Measurements from ENCODE around the gene DNAJC5. TPM values are rescaled to one million over a fixed set of nuclear protein-coding genes. Genes with fewer than 3 reads are reported as not detected.

Gene DNAJC5
- total and polyA plus RNA-seq, 2 donors (not counting 1 experiment from before 2014, with no cell fraction given): 12.2 to 33.3 TPM

DNA sequence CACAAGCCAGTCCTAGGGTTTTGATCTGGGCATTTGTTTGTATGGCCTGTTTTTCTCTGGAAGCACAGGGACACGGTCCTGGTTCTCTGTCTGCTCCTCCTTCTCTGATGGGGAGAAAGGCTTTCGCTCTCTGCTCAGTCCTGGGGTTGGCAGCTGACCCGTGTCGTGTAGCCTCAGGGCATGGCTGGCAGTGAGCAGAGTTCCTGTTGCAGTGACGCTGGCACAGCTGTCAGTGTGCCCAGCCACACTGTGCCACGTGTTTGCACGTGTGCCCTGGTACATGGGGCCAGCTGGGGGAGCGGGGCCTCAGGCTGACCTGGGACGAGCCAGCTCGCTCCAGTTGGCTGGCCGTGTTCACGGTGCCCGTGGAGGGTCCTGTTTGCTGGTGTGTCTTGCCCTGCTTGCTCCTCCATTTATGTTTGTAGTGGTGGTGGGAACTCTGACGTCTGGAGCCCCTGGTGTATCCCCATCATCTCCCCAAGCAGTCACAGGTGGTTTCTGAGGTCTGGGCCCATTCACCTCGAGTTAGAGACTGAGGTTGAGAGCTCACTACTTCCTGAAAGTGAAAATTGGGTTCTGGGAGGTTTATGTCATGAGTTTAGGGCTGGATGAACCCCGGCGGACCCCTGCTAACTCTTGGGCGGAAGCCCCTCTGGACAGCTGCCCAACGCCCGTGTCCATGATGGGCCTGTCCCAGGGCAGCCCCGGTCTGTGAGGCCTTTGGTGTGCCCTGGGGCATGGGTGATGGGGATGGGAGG is 10.2 kb upstream of the DNAJC5 start:
- ChIA-PET POLR2A (no interaction called here), CTCF (no interaction called here)
- WGBS (ENCODE audit: insufficient coverage): 89% methylated on average over 20 of the region's 21 CpGs
- Histone ChIP-seq H3K4me1 (ENCODE audit: control insufficient read depth in 2 of 2, insufficient read depth in 2 of 2, low read length in 2 of 2) (no peaks in the 10 kb centered on the region), H4K20me1 (ENCODE audit: control insufficient read depth, insufficient read depth, low read length, poor library complexity, severe bottlenecking) (peaks cover 62% of the 10 kb centered on the region), H3K79me2 (ENCODE audit: control insufficient read depth, insufficient read depth, low read length) (peaks cover 40% of the 10 kb centered on the region), H3K4me2 (replicated peaks; ENCODE audit: low read depth, low read length, poor library complexity, severe bottlenecking) (no peak overlapping the region), H3K9me3 (ENCODE audit: control extremely low read depth in 1 of 3, control insufficient read depth in 2 of 3, insufficient read depth in 1 of 3, low read length in 2 of 3) (no peaks in the 10 kb centered on the region), H3K36me3 (replicated peaks in 1 of 2; ENCODE audit: control extremely low read depth in 1 of 2, control insufficient read depth in 1 of 2, extremely low read depth in 1 of 2, insufficient read depth in 2 of 2, low read length in 1 of 2) (peaks cover 11 to 47% of the 10 kb centered on the region in 2 experiments), H3K27ac (ENCODE audit: low read length in 2 of 2) (no peak overlapping the region), H3K27me3 (replicated peaks in 1 of 4; ENCODE audit: control extremely low read depth in 1 of 4, control insufficient read depth in 3 of 4, insufficient read depth in 4 of 4, low read length in 3 of 4) (no peaks in the 10 kb centered on the region), H3K4me3 (ENCODE audit: control extremely low read depth in 1 of 5, extremely low read depth in 1 of 5, insufficient read depth in 1 of 5, low read depth in 2 of 5, low read length in 4 of 5) (no peak overlapping the region), H3K9ac (ENCODE audit: low read length) (no peak overlapping the region), H2AFZ (ENCODE audit: insufficient read depth, low read depth, low read length, poor library complexity, severe bottlenecking) (no peak overlapping the region)
- H3K27me3 Mint-ChIP-seq: no peaks in the 10 kb centered on the region
- intact Hi-C loops (cut with micrococcal nuclease): no loop called here
- H3K4me3 Mint-ChIP-seq: no peak overlapping the region
- H3K4me1 Mint-ChIP-seq: no peaks in the 10 kb centered on the region
- TF ChIP-seq, protein P1, sequence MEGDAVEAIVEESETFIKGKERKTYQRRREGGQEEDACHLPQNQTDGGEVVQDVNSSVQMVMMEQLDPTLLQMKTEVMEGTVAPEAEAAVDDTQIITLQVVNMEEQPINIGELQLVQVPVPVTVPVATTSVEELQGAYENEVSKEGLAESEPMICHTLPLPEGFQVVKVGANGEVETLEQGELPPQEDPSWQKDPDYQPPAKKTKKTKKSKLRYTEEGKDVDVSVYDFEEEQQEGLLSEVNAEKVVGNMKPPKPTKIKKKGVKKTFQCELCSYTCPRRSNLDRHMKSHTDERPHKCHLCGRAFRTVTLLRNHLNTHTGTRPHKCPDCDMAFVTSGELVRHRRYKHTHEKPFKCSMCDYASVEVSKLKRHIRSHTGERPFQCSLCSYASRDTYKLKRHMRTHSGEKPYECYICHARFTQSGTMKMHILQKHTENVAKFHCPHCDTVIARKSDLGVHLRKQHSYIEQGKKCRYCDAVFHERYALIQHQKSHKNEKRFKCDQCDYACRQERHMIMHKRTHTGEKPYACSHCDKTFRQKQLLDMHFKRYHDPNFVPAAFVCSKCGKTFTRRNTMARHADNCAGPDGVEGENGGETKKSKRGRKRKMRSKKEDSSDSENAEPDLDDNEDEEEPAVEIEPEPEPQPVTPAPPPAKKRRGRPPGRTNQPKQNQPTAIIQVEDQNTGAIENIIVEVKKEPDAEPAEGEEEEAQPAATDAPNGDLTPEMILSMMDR (IDR thresholded peaks at IDR 0.05): no peak
- TF ChIP-seq EZH2 (IDR thresholded peaks at IDR 0.05; ENCODE audit: borderline replicate concordance, insufficient read depth, low read depth, low read length, poor library complexity, severe bottlenecking): no peak
- H3K27ac Mint-ChIP-seq: no peak overlapping the region
- no peak for DNase-seq
- ATAC-seq (ENCODE audit: low read depth): no peak
- H3K9me3 Mint-ChIP-seq (ENCODE audit: insufficient read depth): no peaks in the 10 kb centered on the region

DNA sequence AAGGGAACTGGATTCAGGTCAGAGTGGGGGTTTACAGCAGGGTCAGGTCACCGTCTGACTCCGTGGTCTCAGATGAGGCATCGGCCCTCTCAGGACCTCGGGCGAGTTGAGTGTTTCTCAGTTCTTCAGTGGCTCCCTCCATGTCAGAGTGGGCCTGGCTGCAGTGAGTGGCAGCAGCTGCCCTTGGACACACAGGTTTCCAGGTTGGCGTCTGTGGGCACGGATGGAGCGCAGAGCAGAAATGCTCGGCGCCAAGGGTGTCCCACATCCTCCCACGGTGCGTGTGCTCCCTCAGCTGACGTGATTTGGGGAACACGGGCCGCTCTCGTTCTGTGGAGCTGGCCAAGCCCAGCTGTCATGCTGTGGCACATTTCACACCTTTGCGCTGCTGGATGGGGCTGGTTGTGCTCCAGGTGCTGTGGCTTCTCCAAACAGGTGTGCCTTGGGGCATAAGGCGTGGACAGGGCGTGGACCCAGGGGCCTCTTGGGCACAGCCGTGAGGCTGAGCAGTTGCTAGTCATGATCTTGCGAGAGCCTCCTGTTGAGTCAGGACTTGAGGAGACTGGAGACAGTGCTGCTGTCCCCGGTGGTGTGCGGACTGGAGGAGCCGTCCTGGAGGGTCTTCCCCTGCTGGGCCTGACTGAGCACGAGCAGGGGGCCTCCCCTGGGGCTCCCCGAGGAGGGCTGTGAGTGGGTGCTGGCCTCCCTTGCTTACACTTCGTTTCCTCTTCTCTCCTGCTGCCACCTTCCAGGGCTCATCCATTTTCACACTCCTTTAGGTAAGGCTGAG is 9.5 kb upstream of the DNAJC5 start:
- Histone ChIP-seq H3K4me3 (ENCODE audit: control extremely low read depth in 1 of 5, extremely low read depth in 1 of 5, insufficient read depth in 1 of 5, low read depth in 2 of 5, low read length in 4 of 5) (no peak overlapping the region), H3K27ac (ENCODE audit: low read length in 2 of 2) (no peak overlapping the region), H3K9me3 (ENCODE audit: control extremely low read depth in 1 of 3, control insufficient read depth in 2 of 3, insufficient read depth in 1 of 3, low read length in 2 of 3) (no peaks in the 10 kb centered on the region), H3K27me3 (replicated peaks in 1 of 4; ENCODE audit: control extremely low read depth in 1 of 4, control insufficient read depth in 3 of 4, insufficient read depth in 4 of 4, low read length in 3 of 4) (no peaks in the 10 kb centered on the region), H3K36me3 (replicated peaks in 1 of 2; ENCODE audit: control extremely low read depth in 1 of 2, control insufficient read depth in 1 of 2, extremely low read depth in 1 of 2, insufficient read depth in 2 of 2, low read length in 1 of 2) (peaks cover 11 to 54% of the 10 kb centered on the region in 2 experiments), H3K4me1 (ENCODE audit: control insufficient read depth in 2 of 2, insufficient read depth in 2 of 2, low read length in 2 of 2) (no peaks in the 10 kb centered on the region), H4K20me1 (ENCODE audit: control insufficient read depth, insufficient read depth, low read length, poor library complexity, severe bottlenecking) (peaks cover 62% of the 10 kb centered on the region), H3K4me2 (replicated peaks; ENCODE audit: low read depth, low read length, poor library complexity, severe bottlenecking) (no peak overlapping the region), H3K79me2 (ENCODE audit: control insufficient read depth, insufficient read depth, low read length) (peaks cover 40% of the 10 kb centered on the region), H2AFZ (ENCODE audit: insufficient read depth, low read depth, low read length, poor library complexity, severe bottlenecking) (no peak overlapping the region), H3K9ac (ENCODE audit: low read length) (no peak overlapping the region)
- no peak for ATAC-seq (ENCODE audit: low read depth)
- H3K4me1 Mint-ChIP-seq: no peaks in the 10 kb centered on the region
- H3K4me3 Mint-ChIP-seq: no peak overlapping the region
- TF ChIP-seq EZH2 (IDR thresholded peaks at IDR 0.05; ENCODE audit: borderline replicate concordance, insufficient read depth, low read depth, low read length, poor library complexity, severe bottlenecking): no peak
- ChIA-PET CTCF (no interaction called here), POLR2A (no interaction called here)
- no peak for DNase-seq
- intact Hi-C loops (cut with micrococcal nuclease): no loop called here
- H3K27me3 Mint-ChIP-seq: no peaks in the 10 kb centered on the region
- H3K27ac Mint-ChIP-seq: no peak overlapping the region
- 88% methylated on average over 25 of the region's 27 CpGs for WGBS (ENCODE audit: insufficient coverage)
- no peaks in the 10 kb centered on the region for H3K9me3 Mint-ChIP-seq (ENCODE audit: insufficient read depth)

Measured in B cell (primary cell).